Hepatocyte (in vitro differentiated cells): ENCODE measurements around the gene RPS21. TPM values are rescaled to one million over a fixed set of nuclear protein-coding genes. Genes with fewer than 3 reads are reported as not detected.

Experiments used
- DNase-seq: peaks from one replicate; pipeline ENCODE4 v3.0.0-alpha.2; 2016; ENCODE audit warnings: low spot score
- H2AFZ ChIP-seq: fragments of 200-600 bp; sonication (generic); 2 replicates; pipeline ENCODE4 v1.6.0; 2016; ENCODE audit warnings: antibody characterized with exemption, mild to moderate bottlenecking
- H3K27ac ChIP-seq: fragments of 200-600 bp; sonication (generic); 2 replicates; pipeline ENCODE4 v1.5.1; 2016; ENCODE audit warnings: mild to moderate bottlenecking
- H3K27me3 ChIP-seq: fragments of 200-600 bp; sonication (generic); 2 replicates; pipeline ENCODE4 v1.6.1; 2016
- H3K36me3 ChIP-seq: fragments of 200-600 bp; sonication (generic); replicated peaks from 2 replicates; pipeline ENCODE4 v1.5.1; 2016; ENCODE audit warnings: low read depth; ENCODE audit not compliant: insufficient read depth
- H3K4me1 ChIP-seq: fragments of 200-600 bp; sonication (generic); 2 replicates; pipeline ENCODE4 v1.5.1; 2016; ENCODE audit warnings: mild to moderate bottlenecking, moderate library complexity; ENCODE audit not compliant: insufficient read depth
- H3K4me2 ChIP-seq: fragments of 200-600 bp; sonication (generic); 2 replicates; pipeline ENCODE4 v1.6.0; 2016
- H3K4me3 ChIP-seq: fragments of 200-600 bp; sonication (generic); 2 replicates; pipeline ENCODE4 v1.5.1; 2016; ENCODE audit warnings: mild to moderate bottlenecking
- H3K79me2 ChIP-seq: fragments of 200-600 bp; sonication (generic); 2 replicates; pipeline ENCODE4 v1.6.0; 2017; ENCODE audit warnings: mild to moderate bottlenecking
- H3K9me2 ChIP-seq: fragments of 200-600 bp; sonication (generic); replicated peaks from 2 replicates; pipeline ENCODE4 v1.6.0; 2017; ENCODE audit warnings: mild to moderate bottlenecking; ENCODE audit not compliant: insufficient read depth
- H3K9me3 ChIP-seq: fragments of 200-600 bp; sonication (generic); 2 replicates; pipeline ENCODE4 v1.5.1; 2016; ENCODE audit warnings: low read depth, mild to moderate bottlenecking
- H4K20me1 ChIP-seq: fragments of 200-600 bp; sonication (generic); 2 replicates; pipeline ENCODE4 v1.6.0; 2016; ENCODE audit warnings: mild to moderate bottlenecking; ENCODE audit not compliant: insufficient read depth, poor library complexity, severe bottlenecking
- EZH2 ChIP-seq: fragments of 200-600 bp; sonication (generic); IDR thresholded peaks from 2 replicates; pipeline ENCODE4 v1.6.1; 2016; ENCODE audit warnings: antibody characterized with exemption, mild to moderate bottlenecking, borderline replicate concordance
- EZH2phosphoT487 ChIP-seq: fragments of 200-600 bp; sonication (generic); IDR thresholded peaks from one replicate; pipeline ENCODE4 v1.6.1; 2018; ENCODE audit warnings: antibody characterized with exemption, mild to moderate bottlenecking, low read depth, moderate library complexity; ENCODE audit not compliant: unreplicated experiment, severe bottlenecking
- WGBS: methylation state at CpG from one replicate; pipeline ENCODE4 v1.1.6; 2016; ENCODE audit warnings: low lambda C conversion rate; ENCODE audit errors: missing lambda C conversion rate; 5-methylcytosine and 5-hydroxymethylcytosine counted together
- polyA plus RNA-seq: library from polyadenylated mRNA; unstranded; fragments of >200 nt; fragmentation: Nextera tagmentation; extraction: Ambion mirVana; gene quantifications from 2 replicates; pipeline ENCODE4 v1.2.1, GENCODE V29; 2016
- total RNA-seq: library from RNA; depleted of rRNA; stranded (reverse); fragments of >200 nt; gene quantifications from 2 replicates; pipeline ENCODE4 v1.2.3, GENCODE V29; 2014
- TF ChIP-seq, protein P1 (sequence below): fragments of 200-600 bp; sonication (generic); IDR thresholded peaks from 2 replicates; pipeline ENCODE4 v1.5.1; 2016; ENCODE audit warnings: antibody characterized with exemption, mild to moderate bottlenecking; ENCODE audit not compliant: poor library complexity

Gene RPS21
- total and polyA plus RNA-seq, 2 experiments from 2014 or later: 460 to 1,754 TPM

DNA sequence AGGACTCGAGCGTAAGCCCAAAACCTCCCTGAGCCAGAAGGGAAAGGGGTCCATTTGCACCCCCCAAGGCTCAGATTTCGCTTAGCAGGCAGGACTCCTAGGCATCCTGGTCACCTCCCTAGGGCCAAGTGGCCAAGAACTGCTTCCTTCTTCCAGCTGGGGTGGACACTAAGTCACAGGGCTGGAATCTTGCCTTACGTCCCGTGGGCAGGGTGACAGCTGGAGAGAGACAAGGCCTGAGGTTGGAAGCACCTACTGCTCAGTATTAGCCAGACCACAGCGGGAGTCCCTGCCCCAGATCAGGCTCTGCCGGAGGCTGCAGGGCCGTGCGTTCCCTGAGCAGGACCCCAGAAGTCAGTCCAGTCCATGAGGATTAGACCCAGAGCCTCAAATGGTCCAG, 39.5 kb upstream of the RPS21 start:
- Histone ChIP-seq H3K27me3 (no peaks in the 10 kb centered on the region), H3K9me2 (no peaks in the 10 kb centered on the region), H4K20me1 (no peaks in the 10 kb centered on the region), H3K79me2 (no peaks in the 10 kb centered on the region), H2AFZ (no peak overlapping the region), H3K4me3 (no peak overlapping the region), H3K9me3 (no peaks in the 10 kb centered on the region), H3K4me1 (peaks cover 11% of the 10 kb centered on the region), H3K27ac (no peak overlapping the region), H3K4me2 (no peak overlapping the region), H3K36me3 (no peaks in the 10 kb centered on the region)
- TF ChIP-seq EZH2 (no peak), EZH2phosphoT487 (no peak)
- TF ChIP-seq, protein P1, sequence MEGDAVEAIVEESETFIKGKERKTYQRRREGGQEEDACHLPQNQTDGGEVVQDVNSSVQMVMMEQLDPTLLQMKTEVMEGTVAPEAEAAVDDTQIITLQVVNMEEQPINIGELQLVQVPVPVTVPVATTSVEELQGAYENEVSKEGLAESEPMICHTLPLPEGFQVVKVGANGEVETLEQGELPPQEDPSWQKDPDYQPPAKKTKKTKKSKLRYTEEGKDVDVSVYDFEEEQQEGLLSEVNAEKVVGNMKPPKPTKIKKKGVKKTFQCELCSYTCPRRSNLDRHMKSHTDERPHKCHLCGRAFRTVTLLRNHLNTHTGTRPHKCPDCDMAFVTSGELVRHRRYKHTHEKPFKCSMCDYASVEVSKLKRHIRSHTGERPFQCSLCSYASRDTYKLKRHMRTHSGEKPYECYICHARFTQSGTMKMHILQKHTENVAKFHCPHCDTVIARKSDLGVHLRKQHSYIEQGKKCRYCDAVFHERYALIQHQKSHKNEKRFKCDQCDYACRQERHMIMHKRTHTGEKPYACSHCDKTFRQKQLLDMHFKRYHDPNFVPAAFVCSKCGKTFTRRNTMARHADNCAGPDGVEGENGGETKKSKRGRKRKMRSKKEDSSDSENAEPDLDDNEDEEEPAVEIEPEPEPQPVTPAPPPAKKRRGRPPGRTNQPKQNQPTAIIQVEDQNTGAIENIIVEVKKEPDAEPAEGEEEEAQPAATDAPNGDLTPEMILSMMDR: no peak
- no peak for DNase-seq
- WGBS: 82% methylated on average over 9 of the region's 9 CpGs

DNA sequence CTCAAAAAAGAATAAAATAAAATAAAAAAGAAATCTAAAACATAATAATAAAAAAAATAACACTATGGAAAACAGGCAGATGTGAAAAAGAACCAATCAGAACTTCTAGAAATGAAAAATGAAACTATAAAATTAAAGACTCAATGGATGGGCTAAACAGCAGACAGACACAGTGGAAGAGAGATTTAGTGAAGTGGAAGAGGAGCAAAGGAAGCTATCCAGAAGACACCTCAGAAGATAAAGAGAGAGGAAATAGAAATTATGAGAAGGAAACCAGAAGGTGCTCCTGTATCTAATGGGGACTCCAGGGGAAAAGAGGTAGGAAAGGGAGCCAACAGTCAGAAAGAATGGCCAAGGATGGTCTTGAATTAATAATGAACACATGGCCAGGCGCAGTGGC, 38.3 kb upstream of the RPS21 start:
- no peak overlapping the region for H2AFZ ChIP-seq
- WGBS: 100% methylated on average over 1 of the region's 1 CpG
- H3K79me2 ChIP-seq: peaks cover 9% of the 10 kb centered on the region
- no peaks in the 10 kb centered on the region for H3K9me2 ChIP-seq
- no peak overlapping the region for H3K27ac ChIP-seq
- H3K4me3 ChIP-seq: no peak overlapping the region
- no peaks in the 10 kb centered on the region for H3K9me3 ChIP-seq
- peaks cover 3% of the 10 kb centered on the region for H4K20me1 ChIP-seq
- H3K4me2 ChIP-seq: no peak overlapping the region
- TF ChIP-seq EZH2phosphoT487: no peak
- TF ChIP-seq EZH2: no peak
- TF ChIP-seq, protein P1: no peak
- H3K36me3 ChIP-seq: no peaks in the 10 kb centered on the region
- H3K27me3 ChIP-seq: no peaks in the 10 kb centered on the region
- DNase-seq: no peak
- H3K4me1 ChIP-seq: peaks cover 16% of the 10 kb centered on the region

DNA sequence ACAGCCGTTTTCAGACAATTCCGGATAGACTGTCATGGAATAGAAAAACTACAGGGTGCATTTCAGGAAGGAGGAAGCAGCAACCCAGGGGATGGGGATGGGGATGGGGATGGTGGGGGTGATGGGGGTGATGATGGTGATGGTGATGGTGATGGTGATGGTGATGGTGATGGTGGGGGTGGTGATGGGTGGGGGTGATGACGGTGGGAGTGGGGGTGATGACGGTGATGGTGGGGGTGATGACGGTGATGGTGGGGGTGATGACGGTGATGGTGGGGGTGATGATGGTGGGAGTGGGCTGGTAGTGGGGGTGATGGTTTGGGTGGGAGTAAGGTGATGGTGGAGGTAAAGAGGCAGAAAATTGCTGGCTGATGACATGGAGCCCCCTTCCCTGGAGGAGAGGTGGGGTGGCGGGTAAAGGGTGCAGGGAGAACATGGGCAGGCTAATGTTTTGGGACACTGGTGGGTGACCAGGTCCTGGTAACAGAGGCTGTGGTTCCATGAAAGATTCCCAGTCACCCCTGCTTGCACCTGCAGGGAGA, 37.3 kb upstream of the RPS21 start:
- H3K9me3 ChIP-seq: no peaks in the 10 kb centered on the region
- H3K79me2 ChIP-seq: peaks cover 19% of the 10 kb centered on the region
- DNase-seq: no peak
- H3K27me3 ChIP-seq: no peaks in the 10 kb centered on the region
- H2AFZ ChIP-seq: no peak overlapping the region
- no peaks in the 10 kb centered on the region for H3K36me3 ChIP-seq
- TF ChIP-seq, protein P1: no peak
- TF ChIP-seq EZH2: no peak
- no peak for TF ChIP-seq EZH2phosphoT487
- H3K4me3 ChIP-seq: no peak overlapping the region
- 91% methylated on average over 3 of the region's 7 CpGs for WGBS
- H4K20me1 ChIP-seq: peaks cover 3% of the 10 kb centered on the region
- H3K4me2 ChIP-seq: no peak overlapping the region
- peaks cover 26% of the 10 kb centered on the region for H3K4me1 ChIP-seq
- H3K9me2 ChIP-seq: no peaks in the 10 kb centered on the region
- H3K27ac ChIP-seq: peak overlapping the region; percentile 95
